ENCODE data around the gene CABLES2.

CABLES2 gene

GRCh38 chr20:62407221-62407992, at the start of gene CABLES2:
CABLES2 (minus strand) TSS chr20:62407285; CDS start chr20:62407276, 9 bp downstream.
- peak; percentile 82 to 85 for DNase-seq

- DNase-seq = no peak
Observed at GRCh38 chr20:62455929-62456328, 48.8 kb upstream of the CABLES2 start.

GRCh38 chr20:62454904-62455636, 48.0 kb upstream of the CABLES2 start:
- no peak for DNase-seq

- DNase-seq = no peak
Observed at GRCh38 chr20:62453186-62453808, 46.2 kb upstream of the CABLES2 start.

- no peak for DNase-seq
Observed at GRCh38 chr20:62452475-62453095, 45.5 kb upstream of the CABLES2 start.

- no peak for DNase-seq
Observed at GRCh38 chr20:62451970-62452369, 44.9 kb upstream of the CABLES2 start.

GRCh38 chr20:62451156-62451767, 44.2 kb upstream of the CABLES2 start:
- no peak for DNase-seq

GRCh38 chr20:62449951-62450691, 43.0 kb upstream of the CABLES2 start:
- no peak for DNase-seq

- DNase-seq = no peak
Observed at GRCh38 chr20:62448788-62449187, 41.7 kb upstream of the CABLES2 start.

- DNase-seq = no peak
Observed at GRCh38 chr20:62448038-62448437, 41.0 kb upstream of the CABLES2 start.

GRCh38 chr20:62446888-62447869, 40.1 kb upstream of the CABLES2 start:
- no peak for DNase-seq

GRCh38 chr20:62446481-62446880, 39.4 kb upstream of the CABLES2 start:
- DNase-seq = no peak

GRCh38 chr20:62445553-62446340, 38.7 kb upstream of the CABLES2 start:
- no peak for DNase-seq

GRCh38 chr20:62444286-62444685, 37.2 kb upstream of the CABLES2 start:
- no peak for DNase-seq

- DNase-seq = no peak
Observed at GRCh38 chr20:62441987-62442539, 35.0 kb upstream of the CABLES2 start.

- no peak for DNase-seq
Observed at GRCh38 chr20:62439218-62439617, 32.1 kb upstream of the CABLES2 start.

- no peak for DNase-seq
Observed at GRCh38 chr20:62437927-62438326, 30.8 kb upstream of the CABLES2 start.

GRCh38 chr20:62437496-62437895, 30.4 kb upstream of the CABLES2 start:
- no peak for DNase-seq

- no peak for DNase-seq
Observed at GRCh38 chr20:62436692-62437091, 29.6 kb upstream of the CABLES2 start.

Measured in stimulated activated CD4-positive, alpha-beta T cell treated with anti-CD3 and anti-CD28 coated beads, Interleukin-2, amount 100 ng/mL, for 48 hours (primary cell).